22Rv1 (cell line): ENCODE results near the gene GPR155.

Experiments
- ZFX ChIP-seq: fragments of 450-650 bp; IDR thresholded peaks from 2 replicates; pipeline ENCODE4 v1.6.1; 2017; ENCODE audit warnings: antibody characterized with exemption, borderline replicate concordance
- TF ChIP-seq, protein P1 (sequence below): fragments of 450-650 bp; IDR thresholded peaks from 2 replicates; pipeline ENCODE4 v1.5.1; 2017; ENCODE audit warnings: mild to moderate bottlenecking

- TF ChIP-seq, protein P1, sequence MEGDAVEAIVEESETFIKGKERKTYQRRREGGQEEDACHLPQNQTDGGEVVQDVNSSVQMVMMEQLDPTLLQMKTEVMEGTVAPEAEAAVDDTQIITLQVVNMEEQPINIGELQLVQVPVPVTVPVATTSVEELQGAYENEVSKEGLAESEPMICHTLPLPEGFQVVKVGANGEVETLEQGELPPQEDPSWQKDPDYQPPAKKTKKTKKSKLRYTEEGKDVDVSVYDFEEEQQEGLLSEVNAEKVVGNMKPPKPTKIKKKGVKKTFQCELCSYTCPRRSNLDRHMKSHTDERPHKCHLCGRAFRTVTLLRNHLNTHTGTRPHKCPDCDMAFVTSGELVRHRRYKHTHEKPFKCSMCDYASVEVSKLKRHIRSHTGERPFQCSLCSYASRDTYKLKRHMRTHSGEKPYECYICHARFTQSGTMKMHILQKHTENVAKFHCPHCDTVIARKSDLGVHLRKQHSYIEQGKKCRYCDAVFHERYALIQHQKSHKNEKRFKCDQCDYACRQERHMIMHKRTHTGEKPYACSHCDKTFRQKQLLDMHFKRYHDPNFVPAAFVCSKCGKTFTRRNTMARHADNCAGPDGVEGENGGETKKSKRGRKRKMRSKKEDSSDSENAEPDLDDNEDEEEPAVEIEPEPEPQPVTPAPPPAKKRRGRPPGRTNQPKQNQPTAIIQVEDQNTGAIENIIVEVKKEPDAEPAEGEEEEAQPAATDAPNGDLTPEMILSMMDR, result no peak
- TF ChIP-seq ZFX, result no peak
These were observed 6.2 kb upstream of the GPR155 start for GRCh38 chr2:174492963-174493431.
